ENCODE measurements around the gene KCNJ6.

The KCNJ6 gene

DNA sequence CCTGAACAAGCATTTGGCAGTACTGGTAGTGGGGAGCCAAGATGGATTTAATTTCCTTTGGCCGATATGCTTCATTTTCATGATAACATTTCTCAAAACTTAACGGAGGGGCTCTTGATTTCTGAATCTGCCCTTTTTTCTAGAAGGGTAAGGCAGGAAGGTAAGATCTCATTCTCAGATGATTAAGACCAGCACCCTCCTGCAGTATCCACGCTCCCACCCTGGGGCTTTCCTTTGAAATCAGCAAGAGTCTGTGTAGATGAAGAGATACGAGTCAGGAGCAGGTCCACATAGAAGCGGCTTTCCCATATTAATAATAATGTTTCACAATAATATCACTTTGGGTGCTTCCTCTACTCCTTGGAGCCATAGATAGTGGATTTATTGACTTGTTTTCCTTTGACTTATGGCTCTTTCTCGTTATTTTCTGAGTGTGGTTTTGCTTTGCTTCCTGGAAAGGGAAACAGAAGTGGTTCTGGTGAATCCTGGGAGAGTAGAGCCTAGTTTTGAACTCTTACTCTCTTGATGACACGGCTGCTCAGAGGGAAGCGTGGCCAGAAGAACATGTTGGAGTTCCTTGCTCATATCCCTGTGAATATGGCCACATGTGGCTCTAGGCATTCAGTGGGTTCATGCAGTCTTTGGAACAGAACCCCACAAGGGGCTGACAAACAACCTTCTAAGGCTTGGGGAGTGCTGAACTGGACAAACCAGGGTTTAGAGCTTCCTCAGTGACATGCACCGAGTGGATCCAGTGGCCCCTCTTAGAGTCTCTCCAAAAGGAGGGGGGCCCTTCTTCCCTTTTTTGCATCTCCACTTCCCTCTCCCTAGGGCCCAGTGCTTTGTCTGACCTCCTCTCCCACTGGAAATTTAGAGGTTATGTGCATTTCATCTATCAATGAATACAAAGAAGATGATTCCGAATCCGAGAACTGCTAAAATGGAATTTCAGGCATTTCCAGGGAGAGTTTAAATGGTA is 354.0 kb downstream of the KCNJ6 start:
- Histone ChIP-seq H3K36me3 (ENCODE audit: low read depth) (no peaks in the 10 kb centered on the region), H3K4me1 (ENCODE audit: insufficient read depth, poor library complexity, severe bottlenecking) (no peaks in the 10 kb centered on the region), H3K4me3 (ENCODE audit: severe bottlenecking) (no peak overlapping the region), H3K27ac (ENCODE audit: poor library complexity, severe bottlenecking) (no peak overlapping the region), H3K9me3 (ENCODE audit: severe bottlenecking) (no peaks in the 10 kb centered on the region), H3K27me3 (ENCODE audit: insufficient read depth, poor library complexity, severe bottlenecking) (no peaks in the 10 kb centered on the region)
- no peak for DNase-seq (ENCODE audit: low spot score)
- ATAC-seq (ENCODE audit: low read depth): no peak
- TF ChIP-seq, protein P1, sequence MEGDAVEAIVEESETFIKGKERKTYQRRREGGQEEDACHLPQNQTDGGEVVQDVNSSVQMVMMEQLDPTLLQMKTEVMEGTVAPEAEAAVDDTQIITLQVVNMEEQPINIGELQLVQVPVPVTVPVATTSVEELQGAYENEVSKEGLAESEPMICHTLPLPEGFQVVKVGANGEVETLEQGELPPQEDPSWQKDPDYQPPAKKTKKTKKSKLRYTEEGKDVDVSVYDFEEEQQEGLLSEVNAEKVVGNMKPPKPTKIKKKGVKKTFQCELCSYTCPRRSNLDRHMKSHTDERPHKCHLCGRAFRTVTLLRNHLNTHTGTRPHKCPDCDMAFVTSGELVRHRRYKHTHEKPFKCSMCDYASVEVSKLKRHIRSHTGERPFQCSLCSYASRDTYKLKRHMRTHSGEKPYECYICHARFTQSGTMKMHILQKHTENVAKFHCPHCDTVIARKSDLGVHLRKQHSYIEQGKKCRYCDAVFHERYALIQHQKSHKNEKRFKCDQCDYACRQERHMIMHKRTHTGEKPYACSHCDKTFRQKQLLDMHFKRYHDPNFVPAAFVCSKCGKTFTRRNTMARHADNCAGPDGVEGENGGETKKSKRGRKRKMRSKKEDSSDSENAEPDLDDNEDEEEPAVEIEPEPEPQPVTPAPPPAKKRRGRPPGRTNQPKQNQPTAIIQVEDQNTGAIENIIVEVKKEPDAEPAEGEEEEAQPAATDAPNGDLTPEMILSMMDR (IDR thresholded peaks at IDR 0.05; ENCODE audit: poor library complexity, severe bottlenecking): no peak

DNA sequence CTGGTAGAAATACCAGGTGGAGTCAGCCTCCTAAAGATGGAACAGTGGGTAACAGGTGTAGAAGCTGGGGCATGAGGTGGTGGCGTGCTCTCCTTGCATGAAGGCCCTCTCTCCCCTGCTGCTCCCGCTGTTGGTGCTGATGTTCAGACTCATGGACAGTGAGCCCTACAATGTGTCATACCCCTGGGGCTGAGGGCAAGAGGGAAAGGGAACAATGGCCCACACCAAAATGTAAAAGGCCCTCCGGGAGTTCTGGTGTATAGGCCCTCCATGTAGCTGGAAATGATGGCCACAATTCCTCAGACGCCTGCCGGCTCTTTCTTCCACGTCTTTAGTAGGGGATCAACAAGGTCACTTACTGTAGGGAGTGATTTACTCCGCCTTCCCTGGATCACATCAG is 354.8 kb downstream of the KCNJ6 start:
- no peak for DNase-seq (ENCODE audit: low spot score)
- H3K36me3 ChIP-seq (ENCODE audit: low read depth): no peaks in the 10 kb centered on the region
- H3K27me3 ChIP-seq (ENCODE audit: insufficient read depth, poor library complexity, severe bottlenecking): no peaks in the 10 kb centered on the region
- H3K9me3 ChIP-seq (ENCODE audit: severe bottlenecking): no peaks in the 10 kb centered on the region
- ATAC-seq (ENCODE audit: low read depth): no peak
- TF ChIP-seq, protein P1 (IDR thresholded peaks at IDR 0.05; ENCODE audit: poor library complexity, severe bottlenecking): no peak
- no peaks in the 10 kb centered on the region for H3K4me1 ChIP-seq (ENCODE audit: insufficient read depth, poor library complexity, severe bottlenecking)
- no peak overlapping the region for H3K4me3 ChIP-seq (ENCODE audit: severe bottlenecking)
- no peak overlapping the region for H3K27ac ChIP-seq (ENCODE audit: poor library complexity, severe bottlenecking)

DNA sequence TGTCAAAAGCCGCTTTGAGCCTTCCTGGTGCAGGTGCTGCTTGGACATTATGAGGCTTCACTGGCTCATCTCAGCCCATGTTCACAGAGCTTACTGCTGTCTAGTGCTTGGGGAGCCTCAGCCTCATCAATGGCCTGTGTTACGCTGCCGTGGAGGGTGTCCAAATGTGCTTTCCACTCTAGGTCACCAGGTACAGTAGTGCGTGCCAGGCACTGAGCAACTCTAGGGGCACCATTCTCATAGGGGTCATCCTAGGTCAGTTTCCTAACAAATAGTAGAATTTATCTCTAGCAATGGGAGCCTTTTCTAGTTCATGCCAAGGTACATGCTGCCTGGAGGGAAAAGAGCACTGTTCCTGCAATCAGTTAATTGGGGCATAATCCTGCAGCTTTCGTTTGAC is 355.9 kb downstream of the KCNJ6 start:
- Histone ChIP-seq H3K27me3 (ENCODE audit: insufficient read depth, poor library complexity, severe bottlenecking) (no peaks in the 10 kb centered on the region), H3K9me3 (ENCODE audit: severe bottlenecking) (no peaks in the 10 kb centered on the region), H3K36me3 (ENCODE audit: low read depth) (no peaks in the 10 kb centered on the region), H3K27ac (ENCODE audit: poor library complexity, severe bottlenecking) (no peak overlapping the region), H3K4me1 (ENCODE audit: insufficient read depth, poor library complexity, severe bottlenecking) (no peaks in the 10 kb centered on the region), H3K4me3 (ENCODE audit: severe bottlenecking) (no peak overlapping the region)
- TF ChIP-seq, protein P1 (IDR thresholded peaks at IDR 0.05; ENCODE audit: poor library complexity, severe bottlenecking): no peak
- ATAC-seq (ENCODE audit: low read depth) (no peak), DNase-seq (ENCODE audit: low spot score) (no peak)

DNA sequence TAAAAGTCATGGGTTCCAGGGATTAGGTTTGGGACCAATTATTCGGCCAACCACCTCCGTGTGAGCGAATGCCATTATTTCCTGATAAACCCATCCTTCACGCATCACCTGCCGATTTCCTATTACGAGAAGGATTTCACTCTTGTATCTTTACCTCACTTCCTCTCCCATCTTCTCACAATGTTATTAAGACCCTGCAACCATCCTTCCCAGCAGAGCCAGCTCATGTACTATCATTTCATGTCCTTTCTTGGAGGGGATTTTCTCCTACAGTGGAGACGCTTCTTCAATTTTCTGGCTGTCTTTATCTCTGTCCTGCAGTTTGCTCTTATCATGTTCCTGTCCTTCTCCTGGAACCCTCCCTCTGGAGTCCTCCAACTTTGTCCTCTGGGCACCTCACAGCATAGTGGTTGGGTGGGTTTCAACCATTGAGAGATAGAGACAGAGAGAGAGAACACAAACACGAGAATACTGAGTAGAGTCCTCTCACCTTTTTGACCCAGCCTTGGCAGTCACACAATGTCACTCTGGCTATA is 357.5 kb downstream of the KCNJ6 start:
- TF ChIP-seq, protein P1 (IDR thresholded peaks at IDR 0.05; ENCODE audit: poor library complexity, severe bottlenecking): no peak
- Histone ChIP-seq H3K4me1 (ENCODE audit: insufficient read depth, poor library complexity, severe bottlenecking) (no peaks in the 10 kb centered on the region), H3K4me3 (ENCODE audit: severe bottlenecking) (no peak overlapping the region), H3K36me3 (ENCODE audit: low read depth) (no peaks in the 10 kb centered on the region), H3K9me3 (ENCODE audit: severe bottlenecking) (no peaks in the 10 kb centered on the region), H3K27ac (ENCODE audit: poor library complexity, severe bottlenecking) (no peak overlapping the region), H3K27me3 (ENCODE audit: insufficient read depth, poor library complexity, severe bottlenecking) (no peaks in the 10 kb centered on the region)
- ATAC-seq (ENCODE audit: low read depth): no peak
- DNase-seq (ENCODE audit: low spot score): no peak

Measured in RWPE2 (cell line).